ENCODE measurements around the gene LILRB4.
"Not testable (repeated sequence)": the region's sequence is repeated elsewhere in the genome, so short reads cannot be mapped to it uniquely, and the experiment has no call there.

Gene LILRB4

DNA sequence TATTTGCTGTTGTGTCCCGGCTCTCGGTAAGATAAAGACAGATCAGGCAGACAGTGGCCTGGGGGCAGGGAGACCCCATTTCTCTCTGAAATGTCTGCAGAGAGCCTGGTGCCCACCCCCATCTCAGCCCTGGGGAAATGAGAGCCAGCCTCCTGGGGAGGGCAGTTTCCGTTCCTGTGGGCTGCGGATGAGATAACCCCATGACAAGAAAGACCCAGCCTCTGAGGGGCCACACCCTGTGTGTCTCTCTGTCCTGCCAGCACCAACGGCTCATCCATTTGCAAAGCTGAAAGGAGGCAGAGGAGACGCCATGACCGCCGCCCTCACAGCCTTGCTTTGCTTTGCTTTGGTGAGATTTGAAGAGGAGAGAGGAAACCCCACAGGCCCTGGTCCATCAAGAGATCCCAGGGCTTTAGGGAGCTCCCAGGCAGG lies 33.3 kb downstream of the LILRB4 start:
- no peak for DNase-seq

GRCh38 chr19:54696766-54697165 lies 34.0 kb downstream of the LILRB4 start:
- DNase-seq: no peak

DNA sequence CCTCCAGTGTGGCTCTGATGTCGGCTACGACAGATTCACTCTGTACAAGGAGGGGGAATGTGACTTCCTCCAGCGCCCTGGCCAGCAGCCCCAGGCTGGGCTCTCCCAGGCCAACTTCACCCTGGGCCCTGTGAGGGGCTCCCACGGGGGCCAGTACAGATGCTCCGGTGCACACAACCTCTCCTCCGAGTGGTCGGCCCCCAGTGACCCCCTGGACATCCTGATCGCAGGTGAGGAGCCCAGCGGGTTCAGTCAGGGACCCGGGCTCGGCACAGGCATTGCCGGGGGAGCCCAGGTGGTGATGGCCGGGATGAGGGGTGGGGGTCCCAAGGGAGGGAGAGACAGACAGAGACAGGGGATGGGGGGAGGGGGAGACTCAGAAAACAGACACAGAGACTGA lies 34.9 kb downstream of the LILRB4 start:
- not testable (repeated sequence) for DNase-seq

DNA sequence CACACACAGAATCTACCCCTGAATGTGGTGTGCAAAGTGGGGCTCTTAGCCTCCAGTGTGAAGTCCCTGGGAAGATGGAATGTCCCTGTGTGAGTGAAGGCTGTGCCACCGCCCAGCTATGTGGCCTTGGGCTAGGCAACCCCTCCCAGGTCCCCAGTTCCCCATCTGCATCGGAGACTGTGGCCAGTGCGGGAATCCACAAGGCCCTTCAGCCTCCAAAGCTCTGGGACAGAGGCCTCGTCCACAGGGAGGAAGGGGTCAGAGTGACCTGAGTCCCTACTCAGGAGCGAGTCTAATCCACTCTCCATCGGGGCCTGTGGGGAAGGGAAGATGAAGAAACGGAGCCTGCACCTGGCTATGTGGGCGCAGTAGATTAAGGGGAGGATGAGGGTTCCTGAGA lies 42.1 kb downstream of the LILRB4 start:
- no peak for DNase-seq

- no peak for DNase-seq
Measured at GRCh38 chr19:54707962-54708361, 45.2 kb downstream of the LILRB4 start.

DNA sequence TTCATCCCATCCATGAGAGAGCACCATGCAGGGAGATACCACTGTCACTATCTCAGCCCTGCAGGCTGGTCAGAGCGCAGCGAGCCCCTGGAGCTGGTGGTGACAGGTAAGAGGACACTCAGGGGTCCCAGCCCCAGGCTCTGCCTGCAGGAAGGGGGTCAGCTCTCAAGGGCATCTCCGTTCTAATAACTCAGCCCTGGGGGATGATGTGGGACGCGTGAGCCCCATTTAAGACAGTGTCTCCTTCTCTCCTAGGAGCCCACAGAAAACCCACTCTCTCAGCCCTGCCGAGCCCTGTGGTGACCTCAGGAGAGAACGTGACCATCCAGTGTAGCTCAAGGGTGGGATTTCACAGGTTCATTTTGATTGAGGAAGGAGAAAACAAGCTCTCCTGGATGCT lies 46.0 kb downstream of the LILRB4 start:
- DNase-seq: no peak

DNA sequence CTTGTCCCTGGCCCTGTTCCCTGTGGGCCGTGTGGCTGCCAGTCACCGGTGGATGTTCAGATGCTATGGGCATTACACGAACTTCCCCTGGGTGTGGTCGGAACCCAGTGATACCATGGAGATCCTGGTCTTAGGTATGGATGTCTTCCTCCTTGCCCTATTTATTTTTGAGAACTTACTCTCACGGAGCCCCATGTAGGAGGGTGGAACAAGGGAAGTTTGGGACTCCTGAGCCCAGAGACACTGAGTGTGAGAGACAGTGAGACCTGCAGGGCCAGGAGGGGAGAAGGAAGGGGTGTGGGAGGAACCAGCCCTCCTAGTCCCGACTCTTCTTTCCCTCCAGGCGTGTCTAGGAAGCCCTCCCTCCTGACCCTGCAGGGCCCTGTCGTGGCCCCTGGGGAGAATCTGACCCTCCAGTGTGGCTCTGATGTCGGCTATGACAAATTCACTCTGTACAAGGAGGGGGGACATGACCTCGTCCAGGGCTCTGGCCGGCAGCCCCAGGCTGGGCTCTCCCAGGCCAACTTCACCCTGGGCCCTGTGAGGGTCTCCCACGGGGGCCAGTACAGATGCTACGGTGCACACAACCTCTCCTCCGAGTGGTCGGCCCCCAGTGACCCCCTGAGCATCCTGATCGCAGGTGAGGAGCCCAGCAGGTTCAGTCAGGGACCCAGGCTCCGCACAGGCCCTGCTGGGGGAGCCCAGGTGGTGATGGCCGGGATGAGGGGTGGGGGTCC lies 46.6 kb downstream of the LILRB4 start:
- no peak for DNase-seq

- DNase-seq: not testable (repeated sequence)
Measured at GRCh38 chr19:54709956-54710355, 47.2 kb downstream of the LILRB4 start.

Data from 8988T (cell line).